ENCODE results near the gene SLC7A14.

SLC7A14 gene

GRCh38 chr3:170531657-170532335 is 54.1 kb downstream of the SLC7A14 start:
- Histone ChIP-seq H3K27me3 (ENCODE audit: low read depth, low read length) (no peaks in the 10 kb centered on the region), H3K4me1 (ENCODE audit: control insufficient read depth in 1 of 2, insufficient read depth in 2 of 2, low read length in 2 of 2) (no peaks in the 10 kb centered on the region), H3K27ac (ENCODE audit: low read length) (no peak overlapping the region), H3K9me3 (ENCODE audit: control insufficient read depth in 1 of 2, low read length in 2 of 2) (no peaks in the 10 kb centered on the region), H3K4me3 (ENCODE audit: low read depth in 1 of 2, low read length in 2 of 2) (no peak overlapping the region), H3K36me3 (ENCODE audit: control insufficient read depth in 1 of 2, insufficient read depth in 2 of 2, low read length in 2 of 2) (no peaks in the 10 kb centered on the region)

GRCh38 chr3:170531054-170531453 is 54.8 kb downstream of the SLC7A14 start:
- Histone ChIP-seq H3K4me3 (ENCODE audit: low read depth in 1 of 2, low read length in 2 of 2) (no peak overlapping the region), H3K27me3 (ENCODE audit: low read depth, low read length) (no peaks in the 10 kb centered on the region), H3K4me1 (ENCODE audit: control insufficient read depth in 1 of 2, insufficient read depth in 2 of 2, low read length in 2 of 2) (no peaks in the 10 kb centered on the region), H3K36me3 (ENCODE audit: control insufficient read depth in 1 of 2, insufficient read depth in 2 of 2, low read length in 2 of 2) (no peaks in the 10 kb centered on the region), H3K9me3 (ENCODE audit: control insufficient read depth in 1 of 2, low read length in 2 of 2) (no peaks in the 10 kb centered on the region), H3K27ac (ENCODE audit: low read length) (no peak overlapping the region)

DNA sequence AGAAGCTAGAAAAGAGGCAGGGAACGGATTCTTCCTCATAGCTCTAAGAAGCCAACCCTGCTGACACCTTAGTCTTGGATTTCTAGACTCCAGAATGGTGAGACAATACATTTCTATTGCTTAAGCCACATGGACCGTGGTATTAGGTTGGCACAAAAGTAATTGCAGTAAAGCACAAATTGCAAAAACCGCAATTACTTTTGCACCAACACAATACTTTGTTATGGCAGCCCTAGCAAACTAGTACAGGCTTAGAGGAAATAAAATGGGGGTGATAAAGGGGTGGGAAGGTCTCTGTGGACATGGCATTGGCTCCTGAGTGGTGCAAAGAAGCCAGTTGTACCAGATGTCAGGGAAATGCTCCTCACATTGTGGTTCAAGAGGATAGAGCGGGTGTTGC is 56.0 kb downstream of the SLC7A14 start:
- Histone ChIP-seq H3K4me1 (ENCODE audit: control insufficient read depth in 1 of 2, insufficient read depth in 2 of 2, low read length in 2 of 2) (no peaks in the 10 kb centered on the region), H3K9me3 (ENCODE audit: control insufficient read depth in 1 of 2, low read length in 2 of 2) (no peaks in the 10 kb centered on the region), H3K36me3 (ENCODE audit: control insufficient read depth in 1 of 2, insufficient read depth in 2 of 2, low read length in 2 of 2) (no peaks in the 10 kb centered on the region), H3K27me3 (ENCODE audit: low read depth, low read length) (no peaks in the 10 kb centered on the region), H3K27ac (ENCODE audit: low read length) (no peak overlapping the region), H3K4me3 (ENCODE audit: low read depth in 1 of 2, low read length in 2 of 2) (no peak overlapping the region)

GRCh38 chr3:170529346-170529745 is 56.5 kb downstream of the SLC7A14 start:
- Histone ChIP-seq H3K36me3 (ENCODE audit: control insufficient read depth in 1 of 2, insufficient read depth in 2 of 2, low read length in 2 of 2) (no peaks in the 10 kb centered on the region), H3K9me3 (ENCODE audit: control insufficient read depth in 1 of 2, low read length in 2 of 2) (no peaks in the 10 kb centered on the region), H3K27me3 (ENCODE audit: low read depth, low read length) (no peaks in the 10 kb centered on the region), H3K4me1 (ENCODE audit: control insufficient read depth in 1 of 2, insufficient read depth in 2 of 2, low read length in 2 of 2) (no peaks in the 10 kb centered on the region), H3K27ac (ENCODE audit: low read length) (no peak overlapping the region), H3K4me3 (ENCODE audit: low read depth in 1 of 2, low read length in 2 of 2) (no peak overlapping the region)

- H3K27ac ChIP-seq (ENCODE audit: low read length), result no peak overlapping the region
- no peaks in the 10 kb centered on the region for H3K4me1 ChIP-seq (ENCODE audit: control insufficient read depth in 1 of 2, insufficient read depth in 2 of 2, low read length in 2 of 2)
- H3K27me3 ChIP-seq (ENCODE audit: low read depth, low read length), result no peaks in the 10 kb centered on the region
- H3K4me3 ChIP-seq (ENCODE audit: low read depth in 1 of 2, low read length in 2 of 2), result no peak overlapping the region
- no peaks in the 10 kb centered on the region for H3K36me3 ChIP-seq (ENCODE audit: control insufficient read depth in 1 of 2, insufficient read depth in 2 of 2, low read length in 2 of 2)
- H3K9me3 ChIP-seq (ENCODE audit: control insufficient read depth in 1 of 2, low read length in 2 of 2), result no peaks in the 10 kb centered on the region
These were observed 57.1 kb downstream of the SLC7A14 start for GRCh38 chr3:170528726-170529125.

GRCh38 chr3:170524073-170524472 is 61.8 kb downstream of the SLC7A14 start:
- no peaks in the 10 kb centered on the region for H3K36me3 ChIP-seq (ENCODE audit: control insufficient read depth in 1 of 2, insufficient read depth in 2 of 2, low read length in 2 of 2)
- no peaks in the 10 kb centered on the region for H3K27me3 ChIP-seq (ENCODE audit: low read depth, low read length)
- no peaks in the 10 kb centered on the region for H3K9me3 ChIP-seq (ENCODE audit: control insufficient read depth in 1 of 2, low read length in 2 of 2)
- H3K27ac ChIP-seq (ENCODE audit: low read length), result no peak overlapping the region
- H3K4me1 ChIP-seq (ENCODE audit: control insufficient read depth in 1 of 2, insufficient read depth in 2 of 2, low read length in 2 of 2), result no peaks in the 10 kb centered on the region
- H3K4me3 ChIP-seq (ENCODE audit: low read depth in 1 of 2, low read length in 2 of 2), result no peak overlapping the region

DNA sequence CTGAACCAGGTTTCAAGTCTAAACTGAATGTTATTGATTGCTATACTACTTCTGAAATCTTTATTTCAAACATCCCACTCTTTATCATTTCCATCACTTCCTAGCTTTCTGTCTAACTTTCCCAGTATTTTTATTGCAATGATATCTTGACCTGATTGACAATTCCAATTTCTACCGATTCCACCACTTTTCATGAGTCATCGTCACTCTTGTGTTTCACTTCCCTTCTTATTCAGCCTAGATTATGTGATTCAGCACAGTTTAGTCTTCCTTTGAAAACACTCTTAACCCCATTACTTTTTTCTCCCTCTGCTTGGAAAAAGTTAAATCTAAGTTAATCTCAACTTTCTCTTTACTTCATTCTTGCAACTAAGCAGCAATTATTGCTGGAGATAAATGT is 62.6 kb downstream of the SLC7A14 start:
- Histone ChIP-seq H3K4me3 (ENCODE audit: low read depth in 1 of 2, low read length in 2 of 2) (no peak overlapping the region), H3K36me3 (ENCODE audit: control insufficient read depth in 1 of 2, insufficient read depth in 2 of 2, low read length in 2 of 2) (no peaks in the 10 kb centered on the region), H3K4me1 (ENCODE audit: control insufficient read depth in 1 of 2, insufficient read depth in 2 of 2, low read length in 2 of 2) (no peaks in the 10 kb centered on the region), H3K27ac (ENCODE audit: low read length) (no peak overlapping the region), H3K27me3 (ENCODE audit: low read depth, low read length) (no peaks in the 10 kb centered on the region), H3K9me3 (ENCODE audit: control insufficient read depth in 1 of 2, low read length in 2 of 2) (no peaks in the 10 kb centered on the region)

DNA sequence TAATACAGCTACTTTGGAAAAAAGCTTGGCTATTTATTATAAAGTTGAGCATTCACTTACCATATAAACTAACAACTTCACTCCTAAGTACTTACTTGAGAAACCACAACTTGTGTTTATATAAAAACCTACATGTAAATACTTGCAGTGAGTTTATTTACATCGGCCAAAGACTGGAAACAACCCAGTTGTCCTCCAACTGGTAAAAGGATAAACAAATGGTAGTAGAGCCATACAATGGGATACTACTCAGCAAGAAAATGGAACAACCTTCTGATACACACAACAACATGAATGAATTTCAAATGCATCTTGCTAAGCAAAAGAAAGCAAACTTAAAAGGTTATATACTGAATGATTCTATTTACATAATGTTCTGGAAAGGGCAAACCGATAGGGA is 63.7 kb downstream of the SLC7A14 start:
- Histone ChIP-seq H3K4me1 (ENCODE audit: control insufficient read depth in 1 of 2, insufficient read depth in 2 of 2, low read length in 2 of 2) (no peaks in the 10 kb centered on the region), H3K4me3 (ENCODE audit: low read depth in 1 of 2, low read length in 2 of 2) (no peak overlapping the region), H3K36me3 (ENCODE audit: control insufficient read depth in 1 of 2, insufficient read depth in 2 of 2, low read length in 2 of 2) (no peaks in the 10 kb centered on the region), H3K9me3 (ENCODE audit: control insufficient read depth in 1 of 2, low read length in 2 of 2) (no peaks in the 10 kb centered on the region), H3K27me3 (ENCODE audit: low read depth, low read length) (no peaks in the 10 kb centered on the region), H3K27ac (ENCODE audit: low read length) (no peak overlapping the region)

- Histone ChIP-seq H3K4me1 (ENCODE audit: control insufficient read depth in 1 of 2, insufficient read depth in 2 of 2, low read length in 2 of 2) (no peaks in the 10 kb centered on the region), H3K4me3 (ENCODE audit: low read depth in 1 of 2, low read length in 2 of 2) (no peak overlapping the region), H3K27me3 (ENCODE audit: low read depth, low read length) (no peaks in the 10 kb centered on the region), H3K36me3 (ENCODE audit: control insufficient read depth in 1 of 2, insufficient read depth in 2 of 2, low read length in 2 of 2) (no peaks in the 10 kb centered on the region), H3K9me3 (ENCODE audit: control insufficient read depth in 1 of 2, low read length in 2 of 2) (no peaks in the 10 kb centered on the region), H3K27ac (ENCODE audit: low read length) (no peak overlapping the region)
These were observed 64.9 kb downstream of the SLC7A14 start for GRCh38 chr3:170520996-170521395.

- Histone ChIP-seq H3K27ac (ENCODE audit: low read length) (no peak overlapping the region), H3K27me3 (ENCODE audit: low read depth, low read length) (no peaks in the 10 kb centered on the region), H3K4me1 (ENCODE audit: control insufficient read depth in 1 of 2, insufficient read depth in 2 of 2, low read length in 2 of 2) (no peaks in the 10 kb centered on the region), H3K4me3 (ENCODE audit: low read depth in 1 of 2, low read length in 2 of 2) (no peak overlapping the region), H3K9me3 (ENCODE audit: control insufficient read depth in 1 of 2, low read length in 2 of 2) (no peaks in the 10 kb centered on the region), H3K36me3 (ENCODE audit: control insufficient read depth in 1 of 2, insufficient read depth in 2 of 2, low read length in 2 of 2) (no peaks in the 10 kb centered on the region)
These were observed 68.5 kb downstream of the SLC7A14 start for GRCh38 chr3:170517242-170517945.

DNA sequence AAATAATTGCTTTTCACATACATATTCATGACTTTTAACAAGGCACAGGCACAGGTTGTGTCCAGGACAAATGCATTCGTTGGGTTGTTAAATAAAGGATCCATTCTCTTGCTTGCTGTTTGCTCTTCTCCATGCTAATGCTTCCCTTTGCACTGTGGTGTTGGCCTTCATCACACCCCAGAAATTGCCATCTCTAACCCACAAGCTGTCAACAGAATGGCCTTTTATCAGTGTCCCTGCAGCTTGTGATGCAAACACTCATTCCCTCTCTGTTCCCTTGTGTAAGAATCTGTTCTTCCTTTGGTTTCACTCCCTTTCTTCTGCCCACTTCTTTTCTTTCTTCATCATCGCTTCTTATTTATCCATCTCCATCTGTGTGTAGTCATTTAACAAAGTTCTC is 72.2 kb downstream of the SLC7A14 start:
- Histone ChIP-seq H3K27me3 (ENCODE audit: low read depth, low read length) (no peaks in the 10 kb centered on the region), H3K27ac (ENCODE audit: low read length) (no peak overlapping the region), H3K4me1 (ENCODE audit: control insufficient read depth in 1 of 2, insufficient read depth in 2 of 2, low read length in 2 of 2) (no peaks in the 10 kb centered on the region), H3K9me3 (ENCODE audit: control insufficient read depth in 1 of 2, low read length in 2 of 2) (no peaks in the 10 kb centered on the region), H3K36me3 (ENCODE audit: control insufficient read depth in 1 of 2, insufficient read depth in 2 of 2, low read length in 2 of 2) (no peaks in the 10 kb centered on the region), H3K4me3 (ENCODE audit: low read depth in 1 of 2, low read length in 2 of 2) (no peak overlapping the region)

GRCh38 chr3:170511371-170511770 is 74.5 kb downstream of the SLC7A14 start:
- H3K36me3 ChIP-seq (ENCODE audit: control insufficient read depth in 1 of 2, insufficient read depth in 2 of 2, low read length in 2 of 2), result no peaks in the 10 kb centered on the region
- no peaks in the 10 kb centered on the region for H3K9me3 ChIP-seq (ENCODE audit: control insufficient read depth in 1 of 2, low read length in 2 of 2)
- peaks cover 0 to 4% of the 10 kb centered on the region in 2 donors for H3K4me1 ChIP-seq (ENCODE audit: control insufficient read depth in 1 of 2, insufficient read depth in 2 of 2, low read length in 2 of 2)
- no peaks in the 10 kb centered on the region for H3K27me3 ChIP-seq (ENCODE audit: low read depth, low read length)
- no peak overlapping the region for H3K27ac ChIP-seq (ENCODE audit: low read length)
- no peak overlapping the region for H3K4me3 ChIP-seq (ENCODE audit: low read depth in 1 of 2, low read length in 2 of 2)

Data from muscle layer of duodenum (tissue), 2 donors.